Measurements from ENCODE around the gene ITGAE.
"Not testable (repeated sequence)": the region's sequence is repeated elsewhere in the genome, so short reads cannot be mapped to it uniquely, and the experiment has no call there.

The ITGAE gene

GRCh38 chr17:3796110-3796821 lies 4.7 kb downstream of the ITGAE start:
- DNase-seq (ENCODE audit: low read depth in 2 of 2, low spot score in 1 of 2): peak; percentile 71 to 74

GRCh38 chr17:3795390-3796102 lies 5.4 kb downstream of the ITGAE start:
- DNase-seq (ENCODE audit: low read depth in 2 of 2, low spot score in 1 of 2): no peak

- peak; percentile 35 to 48 for DNase-seq (ENCODE audit: low read depth in 2 of 2, low spot score in 1 of 2)
These were observed 6.2 kb downstream of the ITGAE start for GRCh38 chr17:3794557-3795389.

- not testable (repeated sequence) for DNase-seq (ENCODE audit: low read depth in 2 of 2, low spot score in 1 of 2)
These were observed 6.8 kb downstream of the ITGAE start for GRCh38 chr17:3794152-3794551.

- DNase-seq (ENCODE audit: low read depth in 2 of 2, low spot score in 1 of 2): not testable (repeated sequence)
These were observed 7.7 kb downstream of the ITGAE start for GRCh38 chr17:3793258-3793657.

GRCh38 chr17:3792481-3792880 lies 8.5 kb downstream of the ITGAE start:
- no peak for DNase-seq (ENCODE audit: low read depth in 2 of 2, low spot score in 1 of 2)

- no peak for DNase-seq (ENCODE audit: low read depth in 2 of 2, low spot score in 1 of 2)
These were observed 12.8 kb downstream of the ITGAE start for GRCh38 chr17:3788200-3788599.

- not testable (repeated sequence) for DNase-seq (ENCODE audit: low read depth in 2 of 2, low spot score in 1 of 2)
These were observed 15.7 kb downstream of the ITGAE start for GRCh38 chr17:3785323-3785722.

- DNase-seq (ENCODE audit: low read depth in 2 of 2, low spot score in 1 of 2): no peak
These were observed 18.2 kb downstream of the ITGAE start for GRCh38 chr17:3782751-3783150.

- no peak for DNase-seq (ENCODE audit: low read depth in 2 of 2, low spot score in 1 of 2)
These were observed 20.0 kb downstream of the ITGAE start for GRCh38 chr17:3780986-3781385.

GRCh38 chr17:3777366-3778120 lies 23.4 kb downstream of the ITGAE start:
- no peak for DNase-seq (ENCODE audit: low read depth in 2 of 2, low spot score in 1 of 2)

- no peak for DNase-seq (ENCODE audit: low read depth in 2 of 2, low spot score in 1 of 2)
These were observed 27.0 kb downstream of the ITGAE start for GRCh38 chr17:3773966-3774365.

GRCh38 chr17:3773511-3773910 lies 27.5 kb downstream of the ITGAE start:
- DNase-seq (ENCODE audit: low read depth in 2 of 2, low spot score in 1 of 2): no peak

GRCh38 chr17:3772764-3773163 lies 28.2 kb downstream of the ITGAE start:
- no peak for DNase-seq (ENCODE audit: low read depth in 2 of 2, low spot score in 1 of 2)

GRCh38 chr17:3771140-3771539 lies 29.8 kb downstream of the ITGAE start:
- DNase-seq (ENCODE audit: low read depth in 2 of 2, low spot score in 1 of 2): no peak

- no peak for DNase-seq (ENCODE audit: low read depth in 2 of 2, low spot score in 1 of 2)
These were observed 30.5 kb downstream of the ITGAE start for GRCh38 chr17:3770466-3770865.

GRCh38 chr17:3768769-3769168 lies 32.2 kb downstream of the ITGAE start:
- DNase-seq (ENCODE audit: low read depth in 2 of 2, low spot score in 1 of 2): no peak

- DNase-seq (ENCODE audit: low read depth in 2 of 2, low spot score in 1 of 2): no peak
These were observed 32.6 kb downstream of the ITGAE start for GRCh38 chr17:3768341-3768740.

GRCh38 chr17:3766779-3767178 lies 34.2 kb downstream of the ITGAE start:
- DNase-seq (ENCODE audit: low read depth in 2 of 2, low spot score in 1 of 2): no peak

- DNase-seq (ENCODE audit: low read depth in 2 of 2, low spot score in 1 of 2): no peak
These were observed 35.0 kb downstream of the ITGAE start for GRCh38 chr17:3765981-3766380.

GRCh38 chr17:3763777-3764170 lies 37.2 kb downstream of the ITGAE start:
- no peak for DNase-seq (ENCODE audit: low read depth in 2 of 2, low spot score in 1 of 2)
